Measurements from ENCODE around the gene TFR2. TPM values are rescaled to one million over a fixed set of nuclear protein-coding genes. Genes with fewer than 3 reads are reported as not detected.

The TFR2 gene
- total and polyA plus RNA-seq, 4 experiments from 2014 or later = 0.75 to 6.2 (median 4.1) TPM

- Mint-ChIP-seq H3K4me3 (no peak overlapping the region), H3K27ac (no peak overlapping the region), H3K36me3 (no peaks in the 10 kb centered on the region), H3K4me1 (peaks cover 7 to 21% (median 10%) of the 10 kb centered on the region in 4 donors), H3K27me3 (no peaks in the 10 kb centered on the region), H3K9me3 (no peaks in the 10 kb centered on the region)
- ChIA-PET POLR2A (ENCODE audit: partially characterized antibody) (interaction anchor here (1.5 to 15.5 kb wide), 2 partner anchors 12 to 15 kb away, joined by 4 to 177 read pairs; partner anchors contain the start of genes FBXO24, LRCH4 and MOSPD3), CTCF (ENCODE audit: partially characterized antibody) (no interaction called here)
- DNase-seq = no peak
- Histone ChIP-seq H3K27ac (ENCODE audit: low read depth, low read length) (no peak overlapping the region), H3K36me3 (ENCODE audit: insufficient read depth, low read length) (no peaks in the 10 kb centered on the region), H3K4me1 (ENCODE audit: insufficient read depth, low read length) (peaks cover 14% of the 10 kb centered on the region), H3K27me3 (ENCODE audit: insufficient read depth, low read length) (no peaks in the 10 kb centered on the region), H3K9me3 (ENCODE audit: control insufficient read depth in 1 of 2, low read length in 2 of 2) (no peaks in the 10 kb centered on the region), H3K4me3 (ENCODE audit: low read length in 2 of 2) (no peak overlapping the region)
- intact Hi-C loops (cut with micrococcal nuclease) = no loop called here
Observed at GRCh38 chr7:100599911-100600729, 41.2 kb downstream of the TFR2 start.

- Mint-ChIP-seq H3K9me3 (no peaks in the 10 kb centered on the region), H3K4me1 (peaks cover 1 to 11% (median 2%) of the 10 kb centered on the region in 4 donors), H3K27ac (peak overlapping the region in 3 of 7 donors; percentile 8 to 82 (median 29)), H3K27me3 (no peaks in the 10 kb centered on the region), H3K4me3 (no peak overlapping the region), H3K36me3 (no peaks in the 10 kb centered on the region)
- Histone ChIP-seq H3K27ac (ENCODE audit: low read depth, low read length) (no peak overlapping the region), H3K4me1 (ENCODE audit: insufficient read depth, low read length) (peaks cover 3% of the 10 kb centered on the region), H3K9me3 (ENCODE audit: control insufficient read depth in 1 of 2, low read length in 2 of 2) (no peaks in the 10 kb centered on the region), H3K4me3 (ENCODE audit: low read length in 2 of 2) (no peak overlapping the region), H3K27me3 (ENCODE audit: insufficient read depth, low read length) (no peaks in the 10 kb centered on the region), H3K36me3 (ENCODE audit: insufficient read depth, low read length) (no peaks in the 10 kb centered on the region)
- intact Hi-C loops (cut with micrococcal nuclease) = no loop called here
- POLR2A ChIA-PET (ENCODE audit: partially characterized antibody) = interaction anchor here (0.9 to 15.5 kb wide), 3 partner anchors 14 to 95 kb away, joined by 3 to 177 read pairs (median 4); partner anchors contain the start of genes FBXO24, LRCH4 and MOSPD3
- no peak for DNase-seq
- CTCF ChIA-PET (ENCODE audit: partially characterized antibody) = interaction anchor here (1.2 to 1.3 kb wide), 2 partner anchors 8 to 12 kb away, joined by 3 read pairs; partner anchors contain the start of genes FBXO24 and LRCH4
Observed at GRCh38 chr7:100598425-100598824, 42.9 kb downstream of the TFR2 start.

GRCh38 chr7:100595188-100595587 is 46.2 kb downstream of the TFR2 start:
- Histone ChIP-seq H3K27ac (ENCODE audit: low read depth, low read length) (no peak overlapping the region), H3K36me3 (ENCODE audit: insufficient read depth, low read length) (no peaks in the 10 kb centered on the region), H3K4me3 (ENCODE audit: low read length in 2 of 2) (no peak overlapping the region), H3K27me3 (ENCODE audit: insufficient read depth, low read length) (no peaks in the 10 kb centered on the region), H3K9me3 (ENCODE audit: control insufficient read depth in 1 of 2, low read length in 2 of 2) (no peaks in the 10 kb centered on the region), H3K4me1 (ENCODE audit: insufficient read depth, low read length) (no peaks in the 10 kb centered on the region)
- CTCF ChIA-PET (ENCODE audit: partially characterized antibody) = interaction anchor here (0.7 to 2.4 kb wide), 4 partner anchors 8 to 96 kb away, joined by 3 to 8 read pairs (median 4); no protein-coding TSS in a partner anchor
- H3K27me3 Mint-ChIP-seq = peaks cover 2 to 3% of the 10 kb centered on the region in 2 donors
- peaks cover 0 to 4% (median 1%) of the 10 kb centered on the region in 4 donors for H3K4me1 Mint-ChIP-seq
- intact Hi-C loops (cut with micrococcal nuclease) = no loop called here
- no peak overlapping the region for H3K27ac Mint-ChIP-seq
- H3K36me3 Mint-ChIP-seq = no peaks in the 10 kb centered on the region
- POLR2A ChIA-PET (ENCODE audit: partially characterized antibody) = interaction anchor here (1.2 to 15.5 kb wide), 2 partner anchors 8 to 10 kb away, joined by 3 to 177 read pairs; partner anchors contain the start of genes FBXO24 and LRCH4
- DNase-seq = no peak
- H3K4me3 Mint-ChIP-seq = no peak overlapping the region
- peaks cover 0 to 2% (median 0%) of the 10 kb centered on the region in 8 donors for H3K9me3 Mint-ChIP-seq

GRCh38 chr7:100591596-100591995 is 49.8 kb downstream of the TFR2 start:
- Histone ChIP-seq H3K27me3 (ENCODE audit: insufficient read depth, low read length) (no peaks in the 10 kb centered on the region), H3K9me3 (ENCODE audit: control insufficient read depth in 1 of 2, low read length in 2 of 2) (no peaks in the 10 kb centered on the region), H3K27ac (ENCODE audit: low read depth, low read length) (no peak overlapping the region), H3K36me3 (ENCODE audit: insufficient read depth, low read length) (no peaks in the 10 kb centered on the region), H3K4me1 (ENCODE audit: insufficient read depth, low read length) (peaks cover 6% of the 10 kb centered on the region), H3K4me3 (ENCODE audit: low read length in 2 of 2) (no peak overlapping the region)
- no peak for DNase-seq
- no peak overlapping the region for H3K4me3 Mint-ChIP-seq
- H3K27me3 Mint-ChIP-seq = peaks cover 2 to 3% of the 10 kb centered on the region in 2 donors
- intact Hi-C loops (cut with micrococcal nuclease) = no loop called here
- peaks cover 0 to 2% (median 0%) of the 10 kb centered on the region in 8 donors for H3K9me3 Mint-ChIP-seq
- CTCF ChIA-PET (ENCODE audit: partially characterized antibody) = interaction anchor here (1.0 to 12.0 kb wide), 2 partner anchors 28 to 41 kb away, joined by 4 to 266 read pairs; no protein-coding TSS in a partner anchor
- H3K4me1 Mint-ChIP-seq = peaks cover 1 to 8% (median 3%) of the 10 kb centered on the region in 4 donors
- H3K36me3 Mint-ChIP-seq = no peaks in the 10 kb centered on the region
- H3K27ac Mint-ChIP-seq = no peak overlapping the region
- POLR2A ChIA-PET (ENCODE audit: partially characterized antibody) = interaction anchor here (0.7 to 11.4 kb wide), 2 partner anchors 12 to 23 kb away, joined by 3 to 307 read pairs; partner anchors contain the start of gene SAP25

- H3K9me3 ChIP-seq (ENCODE audit: control insufficient read depth in 1 of 2, low read length in 2 of 2) = no peaks in the 10 kb centered on the region
- ChIA-PET POLR2A (ENCODE audit: partially characterized antibody) (interaction anchor here (0.8 to 11.4 kb wide), 3 partner anchors 21 to 115 kb away, joined by 3 to 307 read pairs (median 6); partner anchors contain the start of genes MOSPD3 and SAP25), CTCF (ENCODE audit: partially characterized antibody) (interaction anchor here (0.7 to 12.0 kb wide), 8 partner anchors 9 to 121 kb away, joined by 3 to 266 read pairs (median 5); partner anchors contain the start of genes MOSPD3 and POP7)
- no peak overlapping the region for H3K4me3 ChIP-seq (ENCODE audit: low read length in 2 of 2)
- Mint-ChIP-seq H3K4me3 (no peak overlapping the region), H3K27ac (peak overlapping the region in 2 of 7 donors; percentile 4 to 72), H3K27me3 (peaks cover 2 to 3% of the 10 kb centered on the region in 2 donors), H3K4me1 (peaks cover 6 to 18% (median 7%) of the 10 kb centered on the region in 4 donors), H3K9me3 (peaks cover 0 to 3% (median 0%) of the 10 kb centered on the region in 8 donors), H3K36me3 (peaks cover 0 to 6% of the 10 kb centered on the region in 2 donors)
- H3K36me3 ChIP-seq (ENCODE audit: insufficient read depth, low read length) = no peaks in the 10 kb centered on the region
- intact Hi-C loops (cut with micrococcal nuclease) = no loop called here
- H3K27me3 ChIP-seq (ENCODE audit: insufficient read depth, low read length) = no peaks in the 10 kb centered on the region
- no peak for DNase-seq
- H3K4me1 ChIP-seq (ENCODE audit: insufficient read depth, low read length) = peaks cover 6% of the 10 kb centered on the region
- H3K27ac ChIP-seq (ENCODE audit: low read depth, low read length) = no peak overlapping the region
Observed at GRCh38 chr7:100590077-100590737, 51.1 kb downstream of the TFR2 start.

- intact Hi-C loops (cut with micrococcal nuclease) = no loop called here
- no peaks in the 10 kb centered on the region for H3K9me3 ChIP-seq (ENCODE audit: control insufficient read depth in 1 of 2, low read length in 2 of 2)
- ChIA-PET CTCF (ENCODE audit: partially characterized antibody) (interaction anchor here (0.7 to 12.0 kb wide), 16 partner anchors 9 to 135 kb away, joined by 3 to 266 read pairs (median 4); partner anchors contain the start of genes MOSPD3 and POP7), POLR2A (ENCODE audit: partially characterized antibody) (interaction anchor here (0.5 to 11.4 kb wide), 7 partner anchors 12 to 469 kb away, joined by 3 to 307 read pairs (median 5); partner anchors contain the start of genes MOSPD3 and SAP25)
- Mint-ChIP-seq H3K36me3 (peaks cover 0 to 6% of the 10 kb centered on the region in 2 donors), H3K4me1 (peaks cover 6 to 26% (median 9%) of the 10 kb centered on the region in 4 donors), H3K9me3 (peaks cover 0 to 3% (median 0%) of the 10 kb centered on the region in 8 donors), H3K27me3 (peaks cover 2 to 3% of the 10 kb centered on the region in 2 donors), H3K27ac (no peak overlapping the region), H3K4me3 (no peak overlapping the region)
- no peak overlapping the region for H3K4me3 ChIP-seq (ENCODE audit: low read length in 2 of 2)
- peaks cover 10% of the 10 kb centered on the region for H3K4me1 ChIP-seq (ENCODE audit: insufficient read depth, low read length)
- no peak overlapping the region for H3K27ac ChIP-seq (ENCODE audit: low read depth, low read length)
- DNase-seq = no peak
- H3K27me3 ChIP-seq (ENCODE audit: insufficient read depth, low read length) = no peaks in the 10 kb centered on the region
- no peaks in the 10 kb centered on the region for H3K36me3 ChIP-seq (ENCODE audit: insufficient read depth, low read length)
Observed at GRCh38 chr7:100589341-100589947, 51.9 kb downstream of the TFR2 start.

Measured in CD4-positive, alpha-beta memory T cell (primary cell).